BJ (cell line): ENCODE data around the gene N4BP2. TPM values are rescaled to one million over a fixed set of nuclear protein-coding genes. Genes with fewer than 3 reads are reported as not detected.

Experiments used
- CTCF ChIA-PET: fragments of 350-600 bp; formaldehyde crosslinking; extraction: SDS; loops from one replicate; lab custom pipeline; 2021; ENCODE audit warnings: antibody characterized with exemption, inconsistent platforms; lab: Yijun Ruan, JAX
- POLR2A ChIA-PET: fragments of 300-600 bp; sonication (Branson Sonifier 250); formaldehyde crosslinking; extraction: SDS; loops from one replicate; lab custom pipeline; 2021; ENCODE audit warnings: antibody characterized with exemption; lab: Charles Lee
- DNase-seq: peaks from one replicate; pipeline ENCODE4 v3.0.0-alpha.2; 2011; ENCODE audit warnings: low read depth
- H3K27me3 ChIP-seq: 2 replicates; pipeline ENCODE4 v1.6.0; 2011; ENCODE audit warnings: low read length; ENCODE audit not compliant: control insufficient read depth, insufficient read depth
- H3K36me3 ChIP-seq: 2 replicates; pipeline ENCODE4 v1.5.1; 2011; ENCODE audit warnings: low read length; ENCODE audit not compliant: control insufficient read depth, insufficient read depth
- H3K4me3 ChIP-seq: 2 replicates; pipeline ENCODE4 v1.5.1; 2011; ENCODE audit warnings: low read depth, mild to moderate bottlenecking, control low read depth, low read length
- polyA plus RNA-seq: library from polyadenylated mRNA; depleted of rRNA; stranded (reverse); fragments of >200 nt; gene quantifications from 2 replicates; pipeline ENCODE4 v1.2.3, GENCODE V29; 2011
- TF ChIP-seq, protein P1 (sequence below): IDR thresholded peaks from 2 replicates; pipeline ENCODE4 v1.5.1; 2011; ENCODE audit warnings: low read depth, mild to moderate bottlenecking, control low read depth, inconsistent platforms, low read length, moderate library complexity; ENCODE audit not compliant: insufficient read depth

Gene N4BP2
- polyA plus RNA-seq, 1 experiment = 1.5 TPM

DNA sequence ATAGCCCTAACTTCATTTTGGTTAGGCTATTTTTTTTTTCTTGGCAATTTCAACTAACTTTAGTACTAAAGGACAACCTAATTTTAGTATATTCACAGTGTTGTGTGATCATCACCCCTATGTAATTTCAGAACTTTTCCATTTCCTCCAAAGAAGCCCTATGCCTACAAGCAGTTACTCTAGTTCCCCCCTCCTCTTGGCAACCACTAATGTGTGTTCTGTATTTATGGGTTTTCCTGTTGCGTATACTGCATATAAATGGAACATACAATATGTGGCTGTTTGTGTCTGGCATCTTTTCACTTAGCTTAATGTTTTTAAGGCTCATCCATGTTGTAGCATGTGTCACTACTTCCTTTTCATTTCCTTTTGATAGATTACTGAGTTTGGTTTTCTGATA, 57.6 kb downstream of the N4BP2 start:
- TF ChIP-seq, protein P1, sequence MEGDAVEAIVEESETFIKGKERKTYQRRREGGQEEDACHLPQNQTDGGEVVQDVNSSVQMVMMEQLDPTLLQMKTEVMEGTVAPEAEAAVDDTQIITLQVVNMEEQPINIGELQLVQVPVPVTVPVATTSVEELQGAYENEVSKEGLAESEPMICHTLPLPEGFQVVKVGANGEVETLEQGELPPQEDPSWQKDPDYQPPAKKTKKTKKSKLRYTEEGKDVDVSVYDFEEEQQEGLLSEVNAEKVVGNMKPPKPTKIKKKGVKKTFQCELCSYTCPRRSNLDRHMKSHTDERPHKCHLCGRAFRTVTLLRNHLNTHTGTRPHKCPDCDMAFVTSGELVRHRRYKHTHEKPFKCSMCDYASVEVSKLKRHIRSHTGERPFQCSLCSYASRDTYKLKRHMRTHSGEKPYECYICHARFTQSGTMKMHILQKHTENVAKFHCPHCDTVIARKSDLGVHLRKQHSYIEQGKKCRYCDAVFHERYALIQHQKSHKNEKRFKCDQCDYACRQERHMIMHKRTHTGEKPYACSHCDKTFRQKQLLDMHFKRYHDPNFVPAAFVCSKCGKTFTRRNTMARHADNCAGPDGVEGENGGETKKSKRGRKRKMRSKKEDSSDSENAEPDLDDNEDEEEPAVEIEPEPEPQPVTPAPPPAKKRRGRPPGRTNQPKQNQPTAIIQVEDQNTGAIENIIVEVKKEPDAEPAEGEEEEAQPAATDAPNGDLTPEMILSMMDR = no peak
- no peaks in the 10 kb centered on the region for H3K36me3 ChIP-seq
- CTCF ChIA-PET = no interaction called here
- no peaks in the 10 kb centered on the region for H3K27me3 ChIP-seq
- POLR2A ChIA-PET = no interaction called here
- H3K4me3 ChIP-seq = no peak overlapping the region
- DNase-seq = no peak

DNA sequence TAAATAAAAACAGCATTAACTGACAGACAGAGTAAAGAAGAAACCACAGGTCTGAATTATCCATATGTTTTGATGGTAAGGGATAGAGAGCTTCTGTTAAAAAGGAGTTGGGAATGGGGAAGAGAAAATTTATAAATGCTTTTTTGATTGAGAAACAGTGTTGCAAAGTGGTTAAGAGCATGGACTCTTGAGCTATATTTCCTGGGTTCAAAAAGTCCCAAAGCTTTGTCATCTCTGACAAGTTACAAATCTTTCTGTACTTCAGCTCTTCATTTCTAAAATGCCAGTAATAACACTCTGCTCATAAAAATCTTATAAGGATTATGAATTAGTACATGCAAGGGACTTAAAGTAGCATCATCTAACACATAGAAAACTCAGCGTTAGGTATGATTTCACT, 62.2 kb downstream of the N4BP2 start:
- H3K4me3 ChIP-seq = no peak overlapping the region
- ChIA-PET CTCF (interaction anchor here (0.8 to 2.5 kb wide), 4 partner anchors 9 to 54 kb away, joined by 3 to 6 read pairs (median 3); no protein-coding TSS in a partner anchor), POLR2A (interaction anchor here (0.6 kb wide), 1 partner anchor 63 kb away, joined by 23 read pairs; no protein-coding TSS in a partner anchor)
- TF ChIP-seq, protein P1 = no peak
- no peaks in the 10 kb centered on the region for H3K36me3 ChIP-seq
- H3K27me3 ChIP-seq = no peaks in the 10 kb centered on the region
- no peak for DNase-seq

DNA sequence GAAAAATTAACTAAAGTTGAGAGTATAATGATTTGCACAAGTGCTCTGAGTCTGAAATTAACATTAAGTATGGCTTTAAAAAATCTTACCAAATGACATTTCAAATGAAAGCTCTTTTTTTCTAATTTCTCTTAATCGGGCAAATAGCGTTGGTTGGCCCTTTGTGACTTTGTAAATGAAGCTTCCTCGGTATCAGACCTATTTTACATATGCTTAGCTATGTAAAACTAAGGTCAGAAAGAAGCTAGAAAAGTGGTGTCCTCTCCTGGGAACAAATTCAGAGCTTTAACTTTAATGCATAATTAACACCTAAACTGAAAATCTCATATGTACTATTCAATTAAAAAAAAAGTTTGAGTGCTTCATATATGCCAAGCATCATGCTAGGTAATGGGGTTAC, 62.7 kb downstream of the N4BP2 start:
- H3K27me3 ChIP-seq = no peaks in the 10 kb centered on the region
- TF ChIP-seq, protein P1 = no peak
- no peak overlapping the region for H3K4me3 ChIP-seq
- POLR2A ChIA-PET = no interaction called here
- no peak for DNase-seq
- H3K36me3 ChIP-seq = no peaks in the 10 kb centered on the region
- CTCF ChIA-PET = interaction anchor here (0.6 to 2.5 kb wide), 4 partner anchors 13 to 206 kb away, joined by 3 to 6 read pairs (median 3); no protein-coding TSS in a partner anchor

DNA sequence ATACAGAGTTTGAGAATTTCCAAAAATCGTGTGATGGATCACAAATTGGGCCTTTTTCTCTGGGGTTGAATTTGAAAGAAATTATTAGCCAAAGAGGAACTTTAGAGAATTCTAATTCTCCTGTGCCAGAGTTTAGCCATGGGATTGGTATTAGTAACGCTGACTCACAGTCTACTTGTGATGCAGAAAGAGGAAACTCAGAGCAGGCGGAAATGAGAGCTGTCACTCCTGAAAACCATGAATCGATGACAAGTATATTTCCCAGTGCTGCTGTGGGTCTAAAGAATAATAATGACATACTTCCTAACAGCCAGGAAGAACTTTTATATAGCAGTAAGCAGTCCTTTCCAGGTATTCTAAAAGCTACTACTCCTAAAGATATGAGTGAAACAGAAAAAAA, 64.9 kb downstream of the N4BP2 start:
- CTCF ChIA-PET = interaction anchor here (0.7 to 0.9 kb wide), 2 partner anchors 179 to 186 kb away, joined by 3 read pairs; no protein-coding TSS in a partner anchor

DNA sequence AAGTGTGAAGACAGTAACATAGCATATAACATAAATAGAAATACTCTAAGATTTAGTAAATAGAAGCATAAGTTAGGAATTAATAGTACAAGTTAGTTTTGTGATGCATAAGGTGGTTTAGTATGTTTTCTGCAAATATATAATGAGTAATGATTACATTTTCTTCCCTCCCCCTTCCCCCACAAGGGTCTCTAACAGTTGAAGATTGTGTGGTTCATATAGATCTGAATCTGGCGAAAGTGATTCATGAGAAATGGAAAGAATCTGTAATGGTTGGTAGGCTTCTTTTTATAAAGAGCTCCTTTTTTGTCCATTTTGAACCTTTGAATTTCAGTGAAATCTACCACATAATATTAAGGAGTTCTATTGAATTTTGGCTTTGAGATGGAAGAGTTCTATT, 66.3 kb downstream of the N4BP2 start:
- no peak overlapping the region for H3K4me3 ChIP-seq
- ChIA-PET POLR2A (no interaction called here), CTCF (interaction anchor here (0.6 to 0.7 kb wide), 3 partner anchors 11 to 891 kb away, joined by 3 to 6 read pairs (median 3); no protein-coding TSS in a partner anchor)
- no peak for DNase-seq
- TF ChIP-seq, protein P1 = no peak
- no peaks in the 10 kb centered on the region for H3K36me3 ChIP-seq
- H3K27me3 ChIP-seq = no peaks in the 10 kb centered on the region

More for the DNA sequence above, 64.9 kb downstream of the N4BP2 start:
- H3K36me3 ChIP-seq = no peaks in the 10 kb centered on the region
- peak; percentile 20 for DNase-seq
- no peak overlapping the region for H3K4me3 ChIP-seq
- no peaks in the 10 kb centered on the region for H3K27me3 ChIP-seq
- POLR2A ChIA-PET = no interaction called here
- TF ChIP-seq, protein P1 = no peak
